ENCODE results near the gene RAC2.

The RAC2 gene

GRCh38 chr22:37185646-37186227 lies 58.3 kb downstream of the RAC2 start:
- H3K79me2 ChIP-seq (ENCODE audit: low read length), result no peaks in the 10 kb centered on the region
- peaks cover 8% of the 10 kb centered on the region; the same call in 1 of the 2 replicates for H3K4me1 ChIP-seq (ENCODE audit: low read length)
- no peaks in the 10 kb centered on the region for H3K9me2 ChIP-seq (replicated peaks; ENCODE audit: insufficient read depth, low read length)
- H3F3A ChIP-seq (ENCODE audit: insufficient read depth, low read length), result 0 out of 2 replicates have a peak, but pooled peaks cover 7% of the 10 kb centered on the region
- H3K27ac ChIP-seq (ENCODE audit: low read length), result no peak overlapping the region
- H3K36me3 ChIP-seq (replicated peaks; ENCODE audit: insufficient read depth, low read length), result no peaks in the 10 kb centered on the region
- H3K9me3 ChIP-seq (replicated peaks; ENCODE audit: insufficient read depth, low read length), result no peaks in the 10 kb centered on the region
- DNase-seq, result no peak
- no peak overlapping the region for H3K4me2 ChIP-seq (ENCODE audit: low read depth, low read length)
- TF ChIP-seq CTCF (IDR thresholded peaks at IDR 0.05; ENCODE audit: low read length) (no peak), EZH2 (optimal IDR thresholded peaks at IDR 0.05; ENCODE audit: low read depth, low read length) (no peak), EZH2phosphoT487 (IDR thresholded peaks at IDR 0.05; ENCODE audit: low read length) (no peak)
- no peaks in the 10 kb centered on the region for H3K27me3 ChIP-seq (replicated peaks; ENCODE audit: insufficient read depth, low read length)
- no peak overlapping the region for H3K4me3 ChIP-seq (ENCODE audit: low read length)
- no peaks in the 10 kb centered on the region for H4K20me1 ChIP-seq (ENCODE audit: insufficient read depth, low read length)
- no peak overlapping the region for H3K9ac ChIP-seq (ENCODE audit: low read length)
- no peak overlapping the region for H2AFZ ChIP-seq (ENCODE audit: low read length)

GRCh38 chr22:37184816-37185541 lies 59.1 kb downstream of the RAC2 start:
- Histone ChIP-seq H3K27ac (ENCODE audit: low read length) (no peak overlapping the region), H2AFZ (ENCODE audit: low read length) (no peak overlapping the region), H3K27me3 (replicated peaks; ENCODE audit: insufficient read depth, low read length) (no peaks in the 10 kb centered on the region), H3K79me2 (ENCODE audit: low read length) (no peaks in the 10 kb centered on the region), H3K9ac (ENCODE audit: low read length) (no peak overlapping the region), H3K9me3 (replicated peaks; ENCODE audit: insufficient read depth, low read length) (no peaks in the 10 kb centered on the region), H3K4me2 (ENCODE audit: low read depth, low read length) (no peak overlapping the region), H3F3A (ENCODE audit: insufficient read depth, low read length) (0 out of 2 replicates have a peak, but pooled peaks cover 7% of the 10 kb centered on the region), H3K9me2 (replicated peaks; ENCODE audit: insufficient read depth, low read length) (no peaks in the 10 kb centered on the region), H3K4me1 (ENCODE audit: low read length) (peaks cover 8% of the 10 kb centered on the region; the same call in 1 of the 2 replicates), H4K20me1 (ENCODE audit: insufficient read depth, low read length) (no peaks in the 10 kb centered on the region), H3K4me3 (ENCODE audit: low read length) (no peak overlapping the region), H3K36me3 (replicated peaks; ENCODE audit: insufficient read depth, low read length) (no peaks in the 10 kb centered on the region)
- no peak for DNase-seq
- TF ChIP-seq CTCF (IDR thresholded peaks at IDR 0.05; ENCODE audit: low read length) (no peak), EZH2 (optimal IDR thresholded peaks at IDR 0.05; ENCODE audit: low read depth, low read length) (no peak), EZH2phosphoT487 (IDR thresholded peaks at IDR 0.05; ENCODE audit: low read length) (no peak)

GRCh38 chr22:37184380-37184755 lies 59.7 kb downstream of the RAC2 start:
- H3K4me2 ChIP-seq (ENCODE audit: low read depth, low read length), result no peak overlapping the region
- no peak for TF ChIP-seq EZH2phosphoT487 (IDR thresholded peaks at IDR 0.05; ENCODE audit: low read length)
- TF ChIP-seq EZH2 (optimal IDR thresholded peaks at IDR 0.05; ENCODE audit: low read depth, low read length), result no peak
- no peak for TF ChIP-seq CTCF (IDR thresholded peaks at IDR 0.05; ENCODE audit: low read length)
- H3F3A ChIP-seq (ENCODE audit: insufficient read depth, low read length), result 0 out of 2 replicates have a peak, but pooled peaks cover 7% of the 10 kb centered on the region
- H3K9me3 ChIP-seq (replicated peaks; ENCODE audit: insufficient read depth, low read length), result no peaks in the 10 kb centered on the region
- H3K4me3 ChIP-seq (ENCODE audit: low read length), result no peak overlapping the region
- no peaks in the 10 kb centered on the region for H3K27me3 ChIP-seq (replicated peaks; ENCODE audit: insufficient read depth, low read length)
- no peak for DNase-seq
- no peaks in the 10 kb centered on the region for H4K20me1 ChIP-seq (ENCODE audit: insufficient read depth, low read length)
- no peak overlapping the region for H3K27ac ChIP-seq (ENCODE audit: low read length)
- no peaks in the 10 kb centered on the region for H3K36me3 ChIP-seq (replicated peaks; ENCODE audit: insufficient read depth, low read length)
- no peak overlapping the region for H3K9ac ChIP-seq (ENCODE audit: low read length)
- no peak overlapping the region for H2AFZ ChIP-seq (ENCODE audit: low read length)
- H3K4me1 ChIP-seq (ENCODE audit: low read length), result peaks cover 8% of the 10 kb centered on the region; the same call in 1 of the 2 replicates
- H3K79me2 ChIP-seq (ENCODE audit: low read length), result no peaks in the 10 kb centered on the region
- H3K9me2 ChIP-seq (replicated peaks; ENCODE audit: insufficient read depth, low read length), result no peaks in the 10 kb centered on the region

Measured in MM.1S (cell line).